ENCODE results near the gene CSTF1.

Gene CSTF1

GRCh38 chr20:56430461-56430860 is 38.0 kb downstream of the CSTF1 start:
- H3K4me2 ChIP-seq (ENCODE audit: low read depth, low read length, poor library complexity, severe bottlenecking) = peak overlapping the region; percentile 61
- no peaks in the 10 kb centered on the region for H3K27me3 ChIP-seq (ENCODE audit: insufficient read depth, low read length, poor library complexity, severe bottlenecking)
- no peak overlapping the region for H3K9ac ChIP-seq (ENCODE audit: low read depth, low read length, poor library complexity, severe bottlenecking)
- no peaks in the 10 kb centered on the region for H3K9me3 ChIP-seq (ENCODE audit: insufficient read depth, low read depth, low read length)
- H3K4me1 ChIP-seq (ENCODE audit: insufficient read depth, low read length, poor library complexity, severe bottlenecking) = peaks cover 32% of the 10 kb centered on the region
- H2AFZ ChIP-seq (ENCODE audit: low read length) = no peak overlapping the region
- H3F3A ChIP-seq (ENCODE audit: low read depth) = no peaks in the 10 kb centered on the region
- H4K20me1 ChIP-seq (ENCODE audit: insufficient read depth, low read length, poor library complexity, severe bottlenecking) = no peaks in the 10 kb centered on the region
- H3K36me3 ChIP-seq (ENCODE audit: insufficient read depth, low read length) = no peaks in the 10 kb centered on the region
- H3K9me2 ChIP-seq (replicated peaks; ENCODE audit: low read depth, low read length) = no peaks in the 10 kb centered on the region
- no peaks in the 10 kb centered on the region for H3K79me2 ChIP-seq (ENCODE audit: insufficient read depth, low read length)
- TF ChIP-seq EZH2phosphoT487 (IDR thresholded peaks at IDR 0.05; ENCODE audit: borderline replicate concordance) = no peak
- TF ChIP-seq CTCF (conservative IDR thresholded peaks at IDR 0.05; ENCODE audit: low read length) = no peak
- H3K4me3 ChIP-seq (ENCODE audit: low read length, poor library complexity, severe bottlenecking) = peak overlapping the region; percentile 37

GRCh38 chr20:56430957-56431356 is 38.5 kb downstream of the CSTF1 start:
- Histone ChIP-seq H3K4me1 (ENCODE audit: insufficient read depth, low read length, poor library complexity, severe bottlenecking) (peaks cover 32% of the 10 kb centered on the region), H2AFZ (ENCODE audit: low read length) (no peak overlapping the region), H3K9ac (ENCODE audit: low read depth, low read length, poor library complexity, severe bottlenecking) (no peak overlapping the region), H3K4me3 (ENCODE audit: low read length, poor library complexity, severe bottlenecking) (no peak overlapping the region), H3K9me3 (ENCODE audit: insufficient read depth, low read depth, low read length) (no peaks in the 10 kb centered on the region), H3K36me3 (ENCODE audit: insufficient read depth, low read length) (no peaks in the 10 kb centered on the region), H4K20me1 (ENCODE audit: insufficient read depth, low read length, poor library complexity, severe bottlenecking) (no peaks in the 10 kb centered on the region), H3K9me2 (replicated peaks; ENCODE audit: low read depth, low read length) (no peaks in the 10 kb centered on the region), H3K79me2 (ENCODE audit: insufficient read depth, low read length) (no peaks in the 10 kb centered on the region), H3K27me3 (ENCODE audit: insufficient read depth, low read length, poor library complexity, severe bottlenecking) (no peaks in the 10 kb centered on the region), H3K4me2 (ENCODE audit: low read depth, low read length, poor library complexity, severe bottlenecking) (no peak overlapping the region), H3F3A (ENCODE audit: low read depth) (no peaks in the 10 kb centered on the region)
- no peak for TF ChIP-seq CTCF (conservative IDR thresholded peaks at IDR 0.05; ENCODE audit: low read length)

GRCh38 chr20:56431471-56431870 is 39.0 kb downstream of the CSTF1 start:
- Histone ChIP-seq H2AFZ (ENCODE audit: low read length) (no peak overlapping the region), H3K27me3 (ENCODE audit: insufficient read depth, low read length, poor library complexity, severe bottlenecking) (no peaks in the 10 kb centered on the region), H3K4me2 (ENCODE audit: low read depth, low read length, poor library complexity, severe bottlenecking) (no peak overlapping the region), H3K9ac (ENCODE audit: low read depth, low read length, poor library complexity, severe bottlenecking) (no peak overlapping the region), H3K36me3 (ENCODE audit: insufficient read depth, low read length) (no peaks in the 10 kb centered on the region), H3F3A (ENCODE audit: low read depth) (no peaks in the 10 kb centered on the region), H3K79me2 (ENCODE audit: insufficient read depth, low read length) (no peaks in the 10 kb centered on the region), H3K4me3 (ENCODE audit: low read length, poor library complexity, severe bottlenecking) (no peak overlapping the region), H3K9me3 (ENCODE audit: insufficient read depth, low read depth, low read length) (no peaks in the 10 kb centered on the region), H4K20me1 (ENCODE audit: insufficient read depth, low read length, poor library complexity, severe bottlenecking) (no peaks in the 10 kb centered on the region), H3K9me2 (replicated peaks; ENCODE audit: low read depth, low read length) (no peaks in the 10 kb centered on the region), H3K4me1 (ENCODE audit: insufficient read depth, low read length, poor library complexity, severe bottlenecking) (peaks cover 32% of the 10 kb centered on the region)
- no peak for TF ChIP-seq CTCF (conservative IDR thresholded peaks at IDR 0.05; ENCODE audit: low read length)
- no peak for TF ChIP-seq EZH2phosphoT487 (IDR thresholded peaks at IDR 0.05; ENCODE audit: borderline replicate concordance)
